H1 (cell line): Measurements from ENCODE around the gene GDPD5. TPM values are rescaled to one million over a fixed set of nuclear protein-coding genes. Genes with fewer than 3 reads are reported as not detected.

ENCODE experiments used
- CTCF ChIA-PET: fragments of 300-600 bp; sonication (Branson Sonifier 250); formaldehyde crosslinking; loops from one replicate; lab custom pipeline; 2021; ENCODE audit not compliant: partially characterized antibody; lab: Charles Lee
- POLR2A ChIA-PET: fragments of 300-600 bp; sonication (Branson Sonifier 250); formaldehyde crosslinking; loops from one replicate; lab custom pipeline; 2021; ENCODE audit warnings: inconsistent platforms; ENCODE audit not compliant: partially characterized antibody; lab: Charles Lee
- DNase-seq, 2 experiments: peaks; one replicate each; pipeline versions ENCODE4 v3.0.0 to v3.0.0-alpha.2; 2010 to 2022; ENCODE audit warnings: low spot score in 2 of 2, low read depth in 1 of 2, mixed read lengths in 1 of 2
- FAIRE-seq: peaks from 2 replicates; lab custom pipeline; 2011; peaks lifted over from hg19 to GRCh38; lab: Jason Lieb, UNC
- H2AFZ ChIP-seq: 2 replicates; pipeline ENCODE4 v1.8.1; 2012; ENCODE audit warnings: low read length, inconsistent platforms
- H2AK5ac ChIP-seq: 2 replicates; pipeline ENCODE4 v1.6.1; 2013; ENCODE audit warnings: low read depth, low read length
- H2BK120ac ChIP-seq: replicated peaks from 2 replicates; pipeline ENCODE3; 2013; ENCODE audit warnings: low read depth, low read length, inconsistent platforms
- H2BK12ac ChIP-seq: 2 replicates; pipeline ENCODE4 v1.6.1; 2013; ENCODE audit warnings: low read depth, low read length
- H2BK15ac ChIP-seq: 2 replicates; pipeline ENCODE4 v1.6.1; 2013; ENCODE audit warnings: low read length
- H2BK20ac ChIP-seq: 2 replicates; pipeline ENCODE4 v1.6.1; 2013; ENCODE audit warnings: low read length
- H2BK5ac ChIP-seq: 2 replicates; pipeline ENCODE4 v1.6.1; 2013; ENCODE audit warnings: low read depth, low read length
- H3K14ac ChIP-seq: 2 replicates; pipeline ENCODE4 v1.6.1; 2013; ENCODE audit warnings: inconsistent platforms; ENCODE audit not compliant: insufficient read length
- H3K18ac ChIP-seq: 2 replicates; pipeline ENCODE4 v1.6.1; 2013; ENCODE audit warnings: low read length; ENCODE audit errors: extremely low read depth
- H3K23ac ChIP-seq: 2 replicates; pipeline ENCODE4 v1.6.1; 2013; ENCODE audit warnings: inconsistent platforms; ENCODE audit not compliant: insufficient read length
- H3K23me2 ChIP-seq: 2 replicates; pipeline ENCODE4 v1.6.1; 2013; ENCODE audit warnings: low read depth, low read length
- H3K27ac ChIP-seq: 2 replicates; pipeline ENCODE4 v1.6.1; 2011; ENCODE audit warnings: low read depth, low read length, inconsistent platforms
- H3K27me3 ChIP-seq, 4 experiments: replicated peaks in 1 of 4; 1 replicate in 1 of 4; 2 replicates in 3 of 4; pipeline versions ENCODE4 v1.6.1 to v1.8.1; 2011 to 2013; ENCODE audit warnings: low read length in 3 of 4, mild to moderate bottlenecking in 3 of 4, inconsistent platforms in 2 of 4, mixed read lengths in 2 of 4, moderate library complexity in 1 of 4; ENCODE audit not compliant: control insufficient read depth in 3 of 4, insufficient read depth in 3 of 4; ENCODE audit errors: extremely low read depth in 1 of 4
- H3K36me3 ChIP-seq, 4 experiments: 2 replicates each; pipeline versions ENCODE4 v1.6.1 to v1.8.1; 2011 to 2013; ENCODE audit warnings: mild to moderate bottlenecking in 4 of 4, low read length in 3 of 4, moderate library complexity in 2 of 4, control low read depth in 1 of 4, inconsistent platforms in 1 of 4; ENCODE audit not compliant: insufficient read depth in 4 of 4, control insufficient read depth in 2 of 4
- H3K4ac ChIP-seq: replicated peaks from 2 replicates; pipeline ENCODE3; 2013; ENCODE audit warnings: low read length, low read depth, mixed read lengths, inconsistent platforms; ENCODE audit not compliant: insufficient read length
- H3K4me1 ChIP-seq, 4 experiments: replicated peaks in 1 of 4; 1 replicate in 1 of 4; 2 replicates in 3 of 4; pipeline versions ENCODE4 v1.6.1 to v1.8.1; 2011 to 2013; ENCODE audit warnings: low read length in 3 of 4, inconsistent platforms in 2 of 4, mixed read lengths in 1 of 4; ENCODE audit not compliant: insufficient read depth in 4 of 4, control insufficient read depth in 3 of 4
- H3K4me2 ChIP-seq, 2 experiments: 2 replicates each; pipeline versions ENCODE4 v1.6.1 to v1.8.1; 2011 to 2013; ENCODE audit warnings: low read depth in 2 of 2, low read length in 2 of 2, control low read depth in 1 of 2, inconsistent platforms in 1 of 2, mild to moderate bottlenecking in 1 of 2; ENCODE audit not compliant: insufficient read depth in 1 of 2
- H3K4me3 ChIP-seq, 4 experiments: fragments of 200-600, 300-600 bp in 1 of 4; sonication (generic), shearing (Covaris generic), sonication (Bioruptor Twin) in 1 of 4; 2 replicates each; pipeline versions ENCODE4 v1.5.1 to v1.8.1; 2011 to 2016; ENCODE audit warnings: low read length in 4 of 4, low read depth in 3 of 4, control low read depth in 2 of 4, inconsistent platforms in 2 of 4, mild to moderate bottlenecking in 2 of 4, mixed read lengths in 1 of 4, moderate library complexity in 1 of 4; ENCODE audit not compliant: insufficient read depth in 2 of 4; ENCODE audit errors: extremely low read depth in 1 of 4
- H3K56ac ChIP-seq: replicated peaks from 2 replicates; pipeline ENCODE3; 2013; ENCODE audit warnings: low read depth, mild to moderate bottlenecking, mixed read lengths, low read length, inconsistent platforms; ENCODE audit not compliant: insufficient read length
- H3K79me1 ChIP-seq: 2 replicates; pipeline ENCODE4 v1.6.1; 2013; ENCODE audit warnings: low read depth, low read length, control low read depth
- H3K79me2 ChIP-seq, 2 experiments: 2 replicates each; pipeline versions ENCODE4 v1.6.1 to v1.8.1; 2012 to 2013; ENCODE audit warnings: low read length in 2 of 2, mild to moderate bottlenecking in 2 of 2, inconsistent platforms in 1 of 2; ENCODE audit not compliant: insufficient read depth in 2 of 2, control insufficient read depth in 1 of 2
- H3K9ac ChIP-seq, 4 experiments: replicated peaks in 1 of 4; 1 replicate in 1 of 4; 2 replicates in 3 of 4; pipeline versions ENCODE4 v1.6.1 to v1.8.1; 2011 to 2013; ENCODE audit warnings: low read depth in 3 of 4, low read length in 3 of 4, control low read depth in 2 of 4, mild to moderate bottlenecking in 2 of 4, moderate library complexity in 2 of 4, inconsistent platforms in 1 of 4; ENCODE audit errors: extremely low read depth in 1 of 4
- H3K9me3 ChIP-seq, 2 experiments: 2 replicates each; pipeline versions ENCODE4 v1.6.1 to v1.8.1; 2012 to 2013; ENCODE audit warnings: mild to moderate bottlenecking in 2 of 2, moderate library complexity in 2 of 2, control low read depth in 1 of 2, inconsistent platforms in 1 of 2, low read depth in 1 of 2, low read length in 1 of 2, mixed read lengths in 1 of 2; ENCODE audit not compliant: insufficient read depth in 2 of 2
- H4K20me1 ChIP-seq, 2 experiments: replicated peaks in 1 of 2; 2 replicates each; pipeline versions ENCODE3 to v1.8.1; 2011 to 2013; ENCODE audit warnings: inconsistent platforms in 2 of 2, low read length in 2 of 2, mild to moderate bottlenecking in 1 of 2; ENCODE audit not compliant: insufficient read depth in 2 of 2, control insufficient read depth in 1 of 2
- H4K5ac ChIP-seq: 2 replicates; pipeline ENCODE4 v1.6.1; 2013; ENCODE audit warnings: low read length, low read depth, mixed read lengths, inconsistent platforms; ENCODE audit not compliant: insufficient read length
- H4K8ac ChIP-seq: 2 replicates; pipeline ENCODE4 v1.8.0; 2013; ENCODE audit warnings: mild to moderate bottlenecking, moderate library complexity, low read length, inconsistent platforms; ENCODE audit not compliant: insufficient read depth; ENCODE audit errors: extremely low read depth
- H4K91ac ChIP-seq: replicated peaks from 2 replicates; pipeline ENCODE3; 2013; ENCODE audit warnings: low read length, mixed read lengths, inconsistent platforms; ENCODE audit not compliant: insufficient read length
- CEBPB ChIP-seq: IDR thresholded peaks from 2 replicates; pipeline ENCODE4 v1.6.1; 2012; ENCODE audit warnings: low read depth, low read length
- CHD2 ChIP-seq: IDR thresholded peaks from 2 replicates; pipeline ENCODE4 v1.6.1; 2012; ENCODE audit warnings: low read length, improper control_type of control experiment
- EP300 ChIP-seq, 2 experiments: IDR thresholded peaks; 1 replicate in 1 of 2; 2 replicates in 1 of 2; pipeline ENCODE4 v1.6.1; 2011 to 2012; ENCODE audit warnings: low read depth in 2 of 2, low read length in 2 of 2, mild to moderate bottlenecking in 2 of 2, borderline replicate concordance in 1 of 2, inconsistent platforms in 1 of 2, moderate library complexity in 1 of 2
- JUN ChIP-seq: IDR thresholded peaks from 2 replicates; pipeline ENCODE4 v1.6.1; 2011; ENCODE audit warnings: low read depth, mild to moderate bottlenecking, improper control_type of control experiment, low read length
- JUND ChIP-seq: IDR thresholded peaks from 2 replicates; pipeline ENCODE4 v1.6.1; 2011; ENCODE audit warnings: mild to moderate bottlenecking, improper control_type of control experiment, low read length
- MAFK ChIP-seq: IDR thresholded peaks from 2 replicates; pipeline ENCODE4 v1.6.1; 2012; ENCODE audit warnings: low read depth, mild to moderate bottlenecking, improper control_type of control experiment, low read length
- PHF8 ChIP-seq: fragments of 200-600 bp; sonication (generic); conservative IDR thresholded peaks from 2 replicates; pipeline ENCODE4 v1.7.1; 2012; ENCODE audit warnings: low read depth, mild to moderate bottlenecking, inconsistent platforms, low read length, moderate library complexity
- TAF7 ChIP-seq: optimal IDR thresholded peaks from 2 replicates; pipeline ENCODE3; 2011; ENCODE audit warnings: low read depth, mild to moderate bottlenecking, inconsistent platforms, low read length, moderate library complexity, borderline replicate concordance
- YY1 ChIP-seq: IDR thresholded peaks from 2 replicates; pipeline ENCODE4 v1.6.1; 2011; ENCODE audit warnings: low read depth, mild to moderate bottlenecking, low read length
- WGBS, 2 experiments: shearing (Covaris generic) in 1 of 2; methylation state at CpG; one replicate each; pipeline versions ENCODE4 v1.1.6 to v1.1.7; 2013 to 2015; ENCODE audit warnings: low lambda C conversion rate in 2 of 2, mixed read lengths in 2 of 2, inconsistent platforms in 1 of 2, low coverage in 1 of 2, missing lambda C conversion rate in 1 of 2; ENCODE audit not compliant: insufficient replicate concordance in 2 of 2, insufficient coverage in 1 of 2, insufficient read length in 1 of 2; ENCODE audit errors: extremely low coverage in 1 of 2, missing lambda C conversion rate in 1 of 2; 5-methylcytosine and 5-hydroxymethylcytosine counted together
- polyA plus RNA-seq, 7 experiments: library from polyadenylated mRNA; depleted of rRNA in 3 of 7; stranded (reverse) in 5 of 7; unstranded in 2 of 7; fragments of >200 nt in 5 of 7; fragments of 200-250 nt in 2 of 7; gene quantifications; 1 replicate in 5 of 7; 2 replicates in 1 of 7; 4 replicates in 1 of 7; pipeline versions ENCODE4 v1.2.1 to v1.2.3, GENCODE V29; 2011 to 2013; ENCODE audit warnings: missing spikeins in 2 of 7, mixed read lengths in 2 of 7
- total RNA-seq: library from RNA; stranded (reverse); fragmentation: NEBNext Ultra II Directional; extraction: Animal tissue kit (Norgen Biotek cat#: 25700); gene quantifications from 2 replicates; pipeline ENCODE4 v1.2.1, GENCODE V29; 2021
- TF ChIP-seq, protein P1 (sequence below), 3 experiments: IDR thresholded peaks; 1 replicate in 2 of 3; 2 replicates in 1 of 3; pipeline versions ENCODE4 v1.5.1 to v1.6.1; 2011; ENCODE audit warnings: low read length in 3 of 3, mild to moderate bottlenecking in 3 of 3, inconsistent platforms in 2 of 3, low read depth in 1 of 3, moderate library complexity in 1 of 3; ENCODE audit not compliant: insufficient read depth in 1 of 3; ENCODE audit errors: control extremely low read depth in 1 of 3

GDPD5 gene
- total and polyA plus RNA-seq, 2 of the 8 experiments (the other 6 are each of a cell fraction or from before 2014, with no cell fraction given) = 7.8 to 8.6 TPM

DNA sequence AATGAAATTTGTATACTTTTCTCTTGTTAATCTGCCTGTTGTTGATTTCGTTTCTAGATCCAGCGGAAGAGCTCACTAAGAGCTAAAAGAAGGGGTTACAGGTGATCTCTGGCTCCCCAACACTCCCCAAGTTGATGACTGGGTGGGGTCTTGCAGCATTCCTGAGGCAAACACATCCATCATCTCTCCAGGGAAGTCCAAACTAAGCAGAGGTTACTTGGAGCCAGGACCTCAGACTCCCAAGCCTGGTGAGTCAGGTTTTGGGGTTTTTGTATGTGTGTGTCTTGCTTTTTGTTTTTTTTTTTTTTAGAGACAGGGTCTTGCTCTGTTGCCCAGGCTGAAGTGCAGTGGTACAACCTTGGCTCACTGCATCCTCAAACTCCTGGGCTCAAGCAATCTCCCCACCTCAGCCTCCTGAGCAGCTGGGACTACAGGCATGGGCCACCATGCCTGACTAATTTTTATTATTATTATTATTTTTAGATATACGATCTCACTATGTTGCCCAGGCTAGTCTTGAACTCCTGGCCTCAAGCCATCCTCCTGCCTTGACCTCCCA, 137.9 kb downstream of the GDPD5 start:
- ChIA-PET POLR2A (interaction anchor here (0.7 to 20.0 kb wide), 6 partner anchors 15 to 57 kb away, joined by 3 to 269 read pairs (median 3); partner anchors contain the start of gene RPS3), CTCF (interaction anchor here (0.6 to 16.6 kb wide), 45 partner anchors 10 to 331 kb away, joined by 3 to 327 read pairs (median 8); partner anchors contain the start of gene RPS3)
- Histone ChIP-seq H3K4me3 (no peak overlapping the region), H3K56ac (no peak overlapping the region), H2AK5ac (no peak overlapping the region), H2AFZ (0 out of 2 replicates have a peak overlapping the region, but pooled peaks have one; percentile 87), H3K4ac (no peak overlapping the region), H2BK15ac (no peak overlapping the region), H3K9ac (no peak overlapping the region), H3K14ac (no peak overlapping the region), H3K79me2 (no peaks in the 10 kb centered on the region), H2BK12ac (0 out of 2 replicates have a peak overlapping the region, but pooled peaks have one; percentile 1), H3K27me3 (no peaks in the 10 kb centered on the region), H2BK20ac (peak overlapping the region; percentile 51; the same call in 1 of the 2 replicates), H4K8ac (no peak overlapping the region), H3K79me1 (no peaks in the 10 kb centered on the region), H3K27ac (no peak overlapping the region), H3K23ac (no peak overlapping the region), H3K4me2 (no peak overlapping the region), H3K9me3 (no peaks in the 10 kb centered on the region), H3K23me2 (no peaks in the 10 kb centered on the region), H3K4me1 (peaks cover 0 to 6% (median 1%) of the 10 kb centered on the region in 4 experiments; a peak in 5 of 7 replicates), H3K36me3 (no peaks in the 10 kb centered on the region), H4K20me1 (no peaks in the 10 kb centered on the region), H4K5ac (no peak overlapping the region), H2BK5ac (no peak overlapping the region), H2BK120ac (no peak overlapping the region), H4K91ac (no peak overlapping the region), H3K18ac (no peak overlapping the region)
- no peak for TF ChIP-seq PHF8
- no peak for TF ChIP-seq TAF7
- TF ChIP-seq CEBPB = no peak
- TF ChIP-seq JUN = no peak
- TF ChIP-seq, protein P1, sequence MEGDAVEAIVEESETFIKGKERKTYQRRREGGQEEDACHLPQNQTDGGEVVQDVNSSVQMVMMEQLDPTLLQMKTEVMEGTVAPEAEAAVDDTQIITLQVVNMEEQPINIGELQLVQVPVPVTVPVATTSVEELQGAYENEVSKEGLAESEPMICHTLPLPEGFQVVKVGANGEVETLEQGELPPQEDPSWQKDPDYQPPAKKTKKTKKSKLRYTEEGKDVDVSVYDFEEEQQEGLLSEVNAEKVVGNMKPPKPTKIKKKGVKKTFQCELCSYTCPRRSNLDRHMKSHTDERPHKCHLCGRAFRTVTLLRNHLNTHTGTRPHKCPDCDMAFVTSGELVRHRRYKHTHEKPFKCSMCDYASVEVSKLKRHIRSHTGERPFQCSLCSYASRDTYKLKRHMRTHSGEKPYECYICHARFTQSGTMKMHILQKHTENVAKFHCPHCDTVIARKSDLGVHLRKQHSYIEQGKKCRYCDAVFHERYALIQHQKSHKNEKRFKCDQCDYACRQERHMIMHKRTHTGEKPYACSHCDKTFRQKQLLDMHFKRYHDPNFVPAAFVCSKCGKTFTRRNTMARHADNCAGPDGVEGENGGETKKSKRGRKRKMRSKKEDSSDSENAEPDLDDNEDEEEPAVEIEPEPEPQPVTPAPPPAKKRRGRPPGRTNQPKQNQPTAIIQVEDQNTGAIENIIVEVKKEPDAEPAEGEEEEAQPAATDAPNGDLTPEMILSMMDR (IDR thresholded peaks at IDR 0.05; ENCODE audit: control extremely low read depth in 1 of 3, insufficient read depth in 1 of 3, low read depth in 1 of 3, low read length in 3 of 3) = no peak
- no peak for TF ChIP-seq JUND
- no peak for TF ChIP-seq MAFK
- TF ChIP-seq CHD2 = no peak
- no peak for TF ChIP-seq YY1
- no peak for TF ChIP-seq EP300 (IDR thresholded peaks at IDR 0.05; ENCODE audit: borderline replicate concordance in 1 of 2, low read depth in 2 of 2, low read length in 2 of 2)
- FAIRE-seq (no peak), DNase-seq (no peak)
- WGBS, 2 experiments = 83% methylated on average over 3 of the region's 3 CpGs; no CpG with 5 or more reads in 1 of the 2 experiments
